T-cell (primary cell): ENCODE results near the gene MB. TPM values are rescaled to one million over a fixed set of nuclear protein-coding genes. Genes with fewer than 3 reads are reported as not detected.

Experiments
- ATAC-seq, 4 experiments: fragments of 200-7000 bp in 3 of 4; fragments of 150-1000 bp in 1 of 4; cut with Tn5 transposase; replicated peaks in 1 of 4; 1 replicate in 3 of 4; 2 replicates in 1 of 4; pipeline ENCODE4 v1.10.0; 2021; ENCODE audit warnings: moderate library complexity in 3 of 4, mild to moderate bottlenecking in 2 of 4, moderate number of reproducible peaks in 1 of 4
- CTCF ChIA-PET, 2 donors: fragments of 300-600 bp; sonication (Branson Sonifier 250); formaldehyde crosslinking; loops; one replicate each; lab custom pipeline; 2022; ENCODE audit warnings: antibody characterized with exemption in 2 of 2; lab: Charles Lee
- POLR2A ChIA-PET, 2 donors: fragments of 300-600 bp; sonication (Branson Sonifier 250); formaldehyde crosslinking; loops; one replicate each; lab custom pipeline; 2022; ENCODE audit warnings: antibody characterized with exemption in 2 of 2; lab: Charles Lee
- DNase-seq, 35 experiments: peaks; one replicate each; pipeline versions ENCODE4 v3.0.0 to v3.0.0-alpha.2; 2013 to 2023
- H3K27ac ChIP-seq: one replicate; pipeline ENCODE4 v1.5.1; 2013; ENCODE audit warnings: low read length
- H3K27me3 ChIP-seq, 2 experiments: replicated peaks in 1 of 2; 1 replicate in 1 of 2; 2 replicates in 1 of 2; pipeline versions ENCODE4 v1.6.1 to v1.7.0; 2013; ENCODE audit warnings: low read length in 1 of 2, mixed read lengths in 1 of 2; ENCODE audit not compliant: control insufficient read depth in 2 of 2, insufficient read depth in 2 of 2; ENCODE audit errors: extremely low read depth in 1 of 2
- H3K36me3 ChIP-seq, 2 donors: 1 replicate in 1 of 2; 2 replicates in 1 of 2; pipeline versions ENCODE4 v1.6.1 to v1.7.0; 2013; ENCODE audit warnings: low read length in 1 of 2; ENCODE audit not compliant: control insufficient read depth in 2 of 2, insufficient read depth in 1 of 2; ENCODE audit errors: extremely low read depth in 1 of 2
- H3K4me1 ChIP-seq, 2 experiments: 1 replicate in 1 of 2; 2 replicates in 1 of 2; pipeline versions ENCODE4 v1.6.1 to v1.7.0; 2013; ENCODE audit warnings: low read length in 2 of 2, mixed read lengths in 1 of 2; ENCODE audit not compliant: insufficient read depth in 2 of 2, control insufficient read depth in 1 of 2; ENCODE audit errors: extremely low read depth in 1 of 2
- H3K4me3 ChIP-seq, 2 donors: 1 replicate in 1 of 2; 2 replicates in 1 of 2; pipeline versions ENCODE4 v1.5.1 to v1.7.0; 2013; ENCODE audit warnings: mild to moderate bottlenecking in 2 of 2, low read length in 1 of 2, moderate library complexity in 1 of 2; ENCODE audit not compliant: control insufficient read depth in 1 of 2; ENCODE audit errors: extremely low read depth in 1 of 2
- H3K9me3 ChIP-seq: 2 replicates; pipeline ENCODE4 v1.7.0; 2013
- H3K27ac Mint-ChIP-seq, 2 donors: one replicate each; pipeline ENCODE4 v1.8.0; 2020 to 2021; ENCODE audit warnings: mild to moderate bottlenecking in 2 of 2, mixed read lengths in 2 of 2
- H3K27me3 Mint-ChIP-seq, 2 donors: one replicate each; pipeline ENCODE4 v1.8.0; 2021 to 2022; ENCODE audit warnings: mixed read lengths in 2 of 2
- H3K36me3 Mint-ChIP-seq: one replicate; pipeline ENCODE4 v1.8.0; 2021; ENCODE audit warnings: mixed read lengths
- H3K4me1 Mint-ChIP-seq, 3 donors: one replicate each; pipeline ENCODE4 v1.8.0; 2020 to 2022; ENCODE audit warnings: mixed read lengths in 3 of 3, mild to moderate bottlenecking in 1 of 3
- H3K4me3 Mint-ChIP-seq, 3 donors: one replicate each; pipeline ENCODE4 v1.8.0; 2020 to 2022; ENCODE audit warnings: mild to moderate bottlenecking in 3 of 3, mixed read lengths in 3 of 3, moderate library complexity in 3 of 3
- H3K9me3 Mint-ChIP-seq, 3 donors: one replicate each; pipeline ENCODE4 v1.8.0; 2020 to 2022; ENCODE audit warnings: mixed read lengths in 3 of 3
- WGBS: methylation state at CpG from one replicate; pipeline ENCODE4 v1.1.5; 2013; ENCODE audit warnings: missing lambda C conversion rate; ENCODE audit not compliant: insufficient coverage; 5-methylcytosine and 5-hydroxymethylcytosine counted together
- total RNA-seq, 35 experiments: library from RNA in 6 of 35; stranded (reverse) in 6 of 35; fragments of 120-200 nt in 1 of 35; gene quantifications; one replicate each; pipeline versions ENCODE4 v1.2.1 to v1.2.4 and lab custom pipeline; 2013 to 2026

The MB gene
- total RNA-seq, 5 donors from 2014 or later (not counting 1 experiment from before 2014, with no cell fraction given): not detected

GRCh38 chr22:35593071-35593890, 23.8 kb downstream of the MB start:
- Mint-ChIP-seq H3K9me3 (no peaks in the 10 kb centered on the region), H3K4me1 (no peaks in the 10 kb centered on the region), H3K27me3 (peaks cover 2 to 10% of the 10 kb centered on the region in 2 donors), H3K4me3 (no peak overlapping the region), H3K27ac (no peak overlapping the region), H3K36me3 (no peaks in the 10 kb centered on the region)
- ATAC-seq: no peak
- no peaks in the 10 kb centered on the region for H3K9me3 ChIP-seq
- POLR2A ChIA-PET: no interaction called here
- H3K27me3 ChIP-seq: peaks cover 0 to 32% of the 10 kb centered on the region in 2 experiments
- H3K36me3 ChIP-seq: no peaks in the 10 kb centered on the region
- no peak overlapping the region for H3K4me3 ChIP-seq
- DNase-seq: no peak
- H3K4me1 ChIP-seq: no peaks in the 10 kb centered on the region
- no CpG with 5 or more reads among the region's 3 CpGs for WGBS
- CTCF ChIA-PET: no interaction called here
- no peak overlapping the region for H3K27ac ChIP-seq

- H3K27me3 ChIP-seq: peaks cover 0 to 28% of the 10 kb centered on the region in 2 experiments
- POLR2A ChIA-PET: no interaction called here
- Mint-ChIP-seq H3K27me3 (peaks cover 2 to 10% of the 10 kb centered on the region in 2 donors), H3K9me3 (no peaks in the 10 kb centered on the region), H3K4me3 (no peak overlapping the region), H3K36me3 (no peaks in the 10 kb centered on the region), H3K4me1 (no peaks in the 10 kb centered on the region), H3K27ac (no peak overlapping the region)
- no peaks in the 10 kb centered on the region for H3K9me3 ChIP-seq
- WGBS: 95% methylated on average over 3 of the region's 4 CpGs
- ATAC-seq (no peak), DNase-seq (no peak)
- H3K4me1 ChIP-seq: no peaks in the 10 kb centered on the region
- no peaks in the 10 kb centered on the region for H3K36me3 ChIP-seq
- H3K27ac ChIP-seq: no peak overlapping the region
- no peak overlapping the region for H3K4me3 ChIP-seq
- CTCF ChIA-PET: interaction anchor here in 1 of 2 donors (0.5 kb wide), 1 partner anchor 17 kb away, joined by 6 read pairs; no protein-coding TSS in a partner anchor
Observed at GRCh38 chr22:35592418-35592967, 24.6 kb downstream of the MB start.

GRCh38 chr22:35591714-35592417, 25.3 kb downstream of the MB start:
- WGBS: 87% methylated on average over 11 of the region's 14 CpGs
- Histone ChIP-seq H3K9me3 (no peaks in the 10 kb centered on the region), H3K36me3 (no peaks in the 10 kb centered on the region), H3K4me1 (no peaks in the 10 kb centered on the region), H3K27me3 (peaks cover 0 to 28% of the 10 kb centered on the region in 2 experiments), H3K4me3 (no peak overlapping the region), H3K27ac (no peak overlapping the region)
- CTCF ChIA-PET: interaction anchor here in 1 of 2 donors (0.5 kb wide), 1 partner anchor 16 kb away, joined by 6 read pairs; no protein-coding TSS in a partner anchor
- H3K9me3 Mint-ChIP-seq: no peaks in the 10 kb centered on the region
- H3K27ac Mint-ChIP-seq: no peak overlapping the region
- peaks cover 2 to 10% of the 10 kb centered on the region in 2 donors for H3K27me3 Mint-ChIP-seq
- POLR2A ChIA-PET: no interaction called here
- H3K4me1 Mint-ChIP-seq: no peaks in the 10 kb centered on the region
- ATAC-seq (no peak), DNase-seq (no peak)
- H3K36me3 Mint-ChIP-seq: no peaks in the 10 kb centered on the region
- no peak overlapping the region for H3K4me3 Mint-ChIP-seq

GRCh38 chr22:35590634-35591295, 26.4 kb downstream of the MB start:
- no peaks in the 10 kb centered on the region for H3K36me3 ChIP-seq
- H3K4me1 ChIP-seq: no peaks in the 10 kb centered on the region
- 69% methylated on average over 10 of the region's 13 CpGs for WGBS
- Mint-ChIP-seq H3K4me3 (no peak overlapping the region), H3K4me1 (no peaks in the 10 kb centered on the region), H3K36me3 (no peaks in the 10 kb centered on the region), H3K9me3 (no peaks in the 10 kb centered on the region), H3K27ac (no peak overlapping the region), H3K27me3 (peaks cover 2 to 10% of the 10 kb centered on the region in 2 donors)
- POLR2A ChIA-PET: no interaction called here
- no peak overlapping the region for H3K27ac ChIP-seq
- DNase-seq: no peak
- no peak for ATAC-seq
- peaks cover 0 to 28% of the 10 kb centered on the region in 2 experiments for H3K27me3 ChIP-seq
- CTCF ChIA-PET: no interaction called here
- no peaks in the 10 kb centered on the region for H3K9me3 ChIP-seq
- no peak overlapping the region for H3K4me3 ChIP-seq

GRCh38 chr22:35589756-35590093, 27.4 kb downstream of the MB start:
- H3K4me1 Mint-ChIP-seq: no peaks in the 10 kb centered on the region
- H3K36me3 Mint-ChIP-seq: no peaks in the 10 kb centered on the region
- ChIA-PET CTCF (no interaction called here), POLR2A (no interaction called here)
- no peak overlapping the region for H3K27ac ChIP-seq
- no peak overlapping the region for H3K27ac Mint-ChIP-seq
- peaks cover 2 to 8% of the 10 kb centered on the region in 2 donors for H3K27me3 Mint-ChIP-seq
- no peak overlapping the region for H3K4me3 Mint-ChIP-seq
- H3K27me3 ChIP-seq: peaks cover 0 to 31% of the 10 kb centered on the region in 2 experiments
- no peaks in the 10 kb centered on the region for H3K4me1 ChIP-seq
- H3K9me3 ChIP-seq: no peaks in the 10 kb centered on the region
- ATAC-seq: no peak
- H3K36me3 ChIP-seq: no peaks in the 10 kb centered on the region
- no peak overlapping the region for H3K4me3 ChIP-seq
- 83% methylated on average over 1 of the region's 6 CpGs for WGBS
- no peak for DNase-seq
- H3K9me3 Mint-ChIP-seq: no peaks in the 10 kb centered on the region

- peak in 1 of 35 experiments; percentile 13 for DNase-seq
- ChIA-PET POLR2A (no interaction called here), CTCF (no interaction called here)
- WGBS: 80% methylated on average over 7 of the region's 11 CpGs
- Histone ChIP-seq H3K36me3 (no peaks in the 10 kb centered on the region), H3K4me3 (no peak overlapping the region), H3K9me3 (no peaks in the 10 kb centered on the region), H3K27me3 (peaks cover 0 to 29% of the 10 kb centered on the region in 2 experiments), H3K4me1 (no peaks in the 10 kb centered on the region), H3K27ac (no peak overlapping the region)
- Mint-ChIP-seq H3K9me3 (no peaks in the 10 kb centered on the region), H3K27me3 (peaks cover under 1 to 8% of the 10 kb centered on the region in 2 donors), H3K4me3 (no peak overlapping the region), H3K36me3 (no peaks in the 10 kb centered on the region), H3K27ac (no peak overlapping the region), H3K4me1 (no peaks in the 10 kb centered on the region)
- no peak for ATAC-seq
Observed at GRCh38 chr22:35589071-35589755, 27.9 kb downstream of the MB start.
